ENCODE data around the gene FAM222B.

FAM222B gene

DNA sequence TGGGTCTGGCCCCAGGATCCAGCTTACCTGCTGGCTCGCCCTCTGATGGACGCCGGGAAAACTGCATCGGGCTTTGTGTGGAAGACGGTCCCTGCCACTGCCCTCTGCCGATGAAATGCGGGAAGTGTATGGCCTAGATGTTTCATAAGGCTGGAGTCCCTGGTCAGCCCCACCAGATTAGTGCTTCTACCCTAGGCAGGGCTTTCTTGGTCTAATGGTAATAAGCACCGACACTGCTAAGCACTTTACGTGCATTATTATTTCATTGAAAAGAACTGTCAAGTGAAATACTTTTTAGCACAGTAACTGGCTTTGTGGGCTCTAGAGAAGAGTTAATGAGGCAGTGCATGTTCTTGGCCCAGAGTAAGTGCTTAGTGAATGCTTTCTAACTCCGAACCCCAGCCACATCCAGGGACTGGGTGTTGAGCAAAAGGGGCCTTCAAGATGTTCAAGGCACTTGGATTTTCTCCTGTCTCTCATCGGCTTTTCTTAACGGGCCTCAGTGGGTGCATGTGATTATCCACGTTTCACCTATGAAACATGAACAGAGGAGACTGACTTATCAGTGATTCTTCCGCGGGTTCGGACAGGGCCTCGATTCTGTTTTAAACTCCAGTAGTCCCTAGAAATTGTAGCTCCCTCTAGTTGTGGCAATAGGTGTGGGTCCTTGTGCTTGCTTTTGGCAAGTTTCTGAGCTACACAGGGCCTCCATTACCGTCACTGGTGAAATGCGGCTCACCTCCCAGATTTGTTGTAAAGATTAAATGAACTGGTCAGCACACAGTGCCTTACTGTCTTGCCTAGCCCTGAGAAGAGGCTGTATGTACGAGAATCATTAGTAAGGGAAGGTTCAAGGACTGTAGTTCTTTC is 92.2 kb downstream of the FAM222B start:
- Histone ChIP-seq H3K4me3 (no peak overlapping the region), H3K27ac (peak overlapping the region in 3 of 21 experiments; percentile 27 to 64 (median 35))

DNA sequence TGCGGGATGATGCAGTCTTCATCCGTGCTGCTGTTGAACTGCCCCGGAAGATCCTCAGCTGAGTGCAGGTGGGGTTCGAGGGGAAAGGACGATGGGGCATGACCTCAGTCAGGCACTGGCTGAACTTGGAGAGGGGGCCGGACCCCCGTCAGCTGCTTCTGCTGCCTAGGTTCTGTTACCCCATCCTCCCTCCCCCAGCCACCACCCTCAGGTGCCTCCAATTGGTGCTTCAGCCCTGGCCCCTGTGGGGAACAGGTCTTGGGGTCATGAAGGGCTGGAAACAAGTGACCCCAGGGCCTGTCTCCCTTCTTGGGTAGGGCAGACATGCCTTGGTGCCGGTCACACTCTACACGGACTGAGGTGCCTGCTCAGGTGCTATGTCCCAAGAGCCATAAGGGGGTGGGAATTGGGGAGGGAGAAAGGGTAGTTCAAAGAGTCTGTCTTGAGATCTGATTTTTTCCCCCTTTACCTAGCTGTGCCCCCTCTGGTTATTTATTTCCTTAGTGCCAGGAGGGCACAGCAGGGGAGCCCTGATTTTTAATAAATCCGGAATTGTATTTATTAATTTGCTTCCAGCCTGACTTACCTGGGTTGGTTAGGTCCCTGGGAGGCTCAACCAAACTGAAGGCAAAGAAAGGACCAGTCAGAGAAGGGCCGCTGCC is 92.9 kb downstream of the FAM222B start:
- H3K27ac ChIP-seq, result peak overlapping the region in 4 of 21 experiments; percentile 13 to 64 (median 30)
- H3K4me3 ChIP-seq, result no peak overlapping the region

GRCh38 chr17:28748852-28749515 is 93.6 kb downstream of the FAM222B start:
- H3K27ac ChIP-seq, result peak overlapping the region in 5 of 21 experiments; percentile 8 to 64 (median 23)
- no peak overlapping the region for H3K4me3 ChIP-seq

DNA sequence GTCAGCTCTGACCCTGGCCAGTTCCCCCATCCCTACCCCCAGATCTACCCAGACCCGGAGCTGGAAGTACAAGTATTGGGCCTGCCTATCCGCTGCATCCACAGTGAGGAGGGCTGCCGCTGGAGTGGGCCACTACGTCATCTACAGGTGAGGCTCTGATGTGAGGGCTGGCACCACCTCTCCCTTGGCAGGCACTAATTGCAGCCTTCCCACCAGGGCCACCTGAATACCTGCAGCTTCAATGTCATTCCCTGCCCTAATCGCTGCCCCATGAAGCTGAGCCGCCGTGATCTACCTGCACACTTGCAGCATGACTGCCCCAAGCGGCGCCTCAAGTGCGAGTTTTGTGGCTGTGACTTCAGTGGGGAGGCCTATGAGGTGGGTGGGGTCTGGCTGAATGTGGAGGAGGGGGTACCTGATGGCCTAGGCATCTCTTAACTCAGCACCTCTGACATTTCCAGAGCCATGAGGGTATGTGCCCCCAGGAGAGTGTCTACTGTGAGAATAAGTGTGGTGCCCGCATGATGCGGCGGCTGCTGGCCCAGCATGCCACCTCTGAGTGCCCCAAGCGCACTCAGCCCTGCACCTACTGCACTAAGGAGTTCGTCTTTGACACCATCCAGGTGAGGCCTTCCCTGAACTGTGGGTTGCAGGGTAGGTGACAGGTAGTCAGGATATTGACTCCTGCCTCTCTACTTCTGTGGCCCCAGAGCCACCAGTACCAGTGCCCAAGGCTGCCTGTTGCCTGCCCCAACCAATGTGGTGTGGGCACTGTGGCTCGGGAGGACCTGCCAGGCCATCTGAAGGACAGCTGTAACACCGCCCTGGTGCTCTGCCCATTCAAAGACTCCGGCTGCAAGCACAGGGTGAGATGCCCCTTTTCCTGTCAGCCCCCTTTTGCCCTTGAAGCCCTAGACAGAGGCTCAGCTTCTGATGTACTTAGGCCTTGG is 94.5 kb downstream of the FAM222B start:
- peak overlapping the region in 8 of 21 experiments; percentile 0 to 98 (median 52) for H3K27ac ChIP-seq
- H3K4me3 ChIP-seq, result no peak overlapping the region

GRCh38 chr17:28747051-28747691 is 95.4 kb downstream of the FAM222B start:
- H3K27ac ChIP-seq, result peak overlapping the region in 15 of 21 experiments; percentile 8 to 98 (median 93)
- peak overlapping the region in 1 of 7 experiments; percentile 58 for H3K4me3 ChIP-seq

GRCh38 chr17:28746611-28747050 is 96.0 kb downstream of the FAM222B start:
- H3K27ac ChIP-seq, result peak overlapping the region in 16 of 21 experiments; percentile 8 to 98 (median 93)
- peak overlapping the region in 3 of 7 experiments; percentile 58 to 82 (median 66) for H3K4me3 ChIP-seq

- H3K4me3 ChIP-seq, result peak overlapping the region; percentile 45 to 84 (median 72)
Measured at GRCh38 chr17:28745786-28746411, 96.7 kb downstream of the FAM222B start.

DNA sequence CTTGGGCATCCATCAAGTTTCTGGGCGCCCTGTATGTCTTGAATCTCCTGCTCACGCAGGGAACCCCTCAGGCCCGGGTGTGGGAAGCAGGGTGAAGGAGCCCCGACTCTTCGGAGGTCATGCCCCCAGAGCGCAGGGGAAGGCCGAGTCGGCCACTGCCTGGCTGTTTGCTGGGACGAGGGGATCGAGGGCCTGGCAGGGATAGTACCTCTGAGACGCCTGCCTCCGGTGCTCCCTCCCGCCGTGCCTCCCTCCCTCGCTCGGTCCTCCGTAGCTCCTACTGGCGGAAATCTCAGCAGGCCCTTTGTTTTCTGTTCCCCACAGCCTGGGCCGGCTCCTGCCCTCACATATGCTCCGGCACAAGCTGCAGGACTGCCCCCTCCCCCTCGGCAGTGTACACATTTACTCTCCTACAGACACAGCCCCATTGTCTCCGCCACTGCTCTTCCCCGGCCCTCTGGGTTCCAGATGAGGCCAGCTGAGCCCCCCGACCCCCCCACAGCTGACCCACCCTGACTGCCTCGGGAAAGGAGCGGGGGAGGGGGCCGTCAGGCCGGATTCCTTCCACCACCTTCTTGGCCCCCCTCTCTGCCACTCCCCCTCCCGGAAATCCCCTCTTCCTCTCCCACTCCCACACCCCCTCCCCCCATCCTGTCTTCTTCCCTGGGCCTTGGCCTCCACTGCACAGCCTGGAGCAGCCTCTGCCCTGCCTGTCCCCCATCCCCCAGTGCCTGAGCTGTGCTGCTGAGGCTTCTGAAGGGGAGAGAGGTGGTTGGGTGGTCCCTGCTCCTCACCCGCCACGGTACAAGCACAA is 97.4 kb downstream of the FAM222B start:
- peak overlapping the region; percentile 45 to 84 (median 72) for H3K4me3 ChIP-seq

More at GRCh38 chr17:28745786-28746411, 96.7 kb downstream of the FAM222B start:
- peak overlapping the region in 20 of 21 experiments; percentile 75 to 98 (median 93) for H3K27ac ChIP-seq

GRCh38 chr17:28744104-28744971 is 98.3 kb downstream of the FAM222B start:
- Histone ChIP-seq H3K4me3 (peak overlapping the region; percentile 45 to 84 (median 72)), H3K27ac (peak overlapping the region; percentile 75 to 98 (median 93))

More for the DNA sequence above, 97.4 kb downstream of the FAM222B start:
- peak overlapping the region; percentile 75 to 98 (median 93) for H3K27ac ChIP-seq

DNA sequence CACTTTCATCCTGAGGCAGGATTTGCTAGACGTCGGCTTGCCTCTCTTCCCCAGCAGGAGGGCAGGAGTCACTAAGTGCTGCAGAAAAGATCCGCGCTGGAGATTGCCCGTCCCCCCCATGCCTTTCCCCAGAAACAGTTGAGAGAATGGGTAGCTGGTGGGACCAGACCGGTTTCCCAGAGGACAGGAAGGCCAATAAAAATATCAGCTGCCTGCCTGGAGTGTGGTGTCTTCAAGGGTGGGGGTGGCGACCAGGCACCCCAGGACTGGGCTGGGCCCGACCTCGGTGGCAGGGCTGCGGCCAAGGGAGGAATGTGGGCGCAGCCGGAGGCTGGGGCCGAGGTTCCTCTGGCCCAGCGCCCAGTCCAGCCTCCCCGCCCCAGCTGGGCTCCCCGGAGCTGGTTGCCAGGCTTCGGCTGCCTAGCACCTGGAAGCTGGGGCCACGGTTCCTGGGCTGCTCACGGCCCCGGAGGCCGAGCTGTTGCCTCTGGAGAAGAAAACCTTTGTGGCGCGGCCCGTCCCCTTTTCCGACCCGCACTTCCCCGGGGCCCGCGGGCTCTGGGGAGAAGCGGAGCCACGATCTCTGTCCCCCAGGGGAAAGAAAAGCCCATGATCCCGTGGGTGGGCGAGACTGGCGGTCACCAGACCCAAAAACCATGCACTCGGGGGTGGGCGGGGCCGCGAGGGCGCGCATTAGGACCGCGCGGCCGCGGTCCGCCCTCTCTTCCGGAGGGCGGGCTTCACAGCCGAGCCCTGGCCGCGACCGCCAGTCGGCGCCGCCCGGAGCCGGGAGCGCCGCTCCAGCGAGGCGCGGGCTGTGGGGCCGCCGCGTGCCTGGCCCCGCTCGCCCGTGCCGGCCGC is 99.1 kb downstream of the FAM222B start, which contains the start of gene TRAF4:
Gene TRAF4 (plus strand): TSS at position 769 of the 861 bp plus-strand sequence. CDS start 102 bp downstream, outside the sequence.
- peak within 1 kb of the TSS; percentile 45 to 84 (median 72) for H3K4me3 ChIP-seq
- H3K27ac ChIP-seq, result peak within 1 kb of the TSS; percentile 75 to 98 (median 93)

- peak overlapping the region in 6 of 21 experiments; percentile 9 to 98 (median 88) for H3K27ac ChIP-seq
Measured at GRCh38 chr17:28741358-28742349, 100.9 kb downstream of the FAM222B start.

GRCh38 chr17:28740406-28741357 is 101.9 kb downstream of the FAM222B start:
- peak overlapping the region in 4 of 21 experiments; percentile 25 to 98 (median 50) for H3K27ac ChIP-seq
- H3K4me3 ChIP-seq, result no peak overlapping the region

More at GRCh38 chr17:28741358-28742349, 100.9 kb downstream of the FAM222B start:
- H3K4me3 ChIP-seq, result no peak overlapping the region

All from skin epidermis (tissue), 12 donors.